AG09309 (cell line): Measurements from ENCODE around the gene ADAMTS2.

ENCODE experiments used
- DNase-seq: peaks from one replicate; pipeline ENCODE4 v3.0.0-alpha.2; 2010; ENCODE audit warnings: low read depth
- H3K4me3 ChIP-seq: 2 replicates; pipeline ENCODE4 v1.5.1; 2011; ENCODE audit warnings: mild to moderate bottlenecking, low read depth, low read length, moderate library complexity; ENCODE audit not compliant: control insufficient read depth
- CTCF ChIP-seq: IDR thresholded peaks from 2 replicates; pipeline ENCODE4 v1.5.1; 2011; ENCODE audit warnings: mild to moderate bottlenecking, low read depth, low read length, inconsistent platforms; ENCODE audit not compliant: insufficient read depth, control insufficient read depth; ENCODE audit errors: missing control alignments

ADAMTS2 gene

GRCh38 chr5:179198825-179199224 is 146.4 kb downstream of the ADAMTS2 start:
- no peak overlapping the region for H3K4me3 ChIP-seq
- DNase-seq = no peak
- TF ChIP-seq CTCF = no peak

- H3K4me3 ChIP-seq = no peak overlapping the region
- no peak for DNase-seq
- TF ChIP-seq CTCF = no peak
These were observed 148.7 kb downstream of the ADAMTS2 start for GRCh38 chr5:179196405-179197079.

- no peak for TF ChIP-seq CTCF
- no peak overlapping the region for H3K4me3 ChIP-seq
- DNase-seq = no peak
These were observed 149.5 kb downstream of the ADAMTS2 start for GRCh38 chr5:179195561-179196404.

GRCh38 chr5:179194941-179195381 is 150.3 kb downstream of the ADAMTS2 start:
- no peak for DNase-seq
- no peak for TF ChIP-seq CTCF
- H3K4me3 ChIP-seq = no peak overlapping the region

- no peak for DNase-seq
- no peak overlapping the region for H3K4me3 ChIP-seq
- TF ChIP-seq CTCF = no peak
These were observed 150.9 kb downstream of the ADAMTS2 start for GRCh38 chr5:179194201-179194910.

GRCh38 chr5:179193746-179194145 is 151.5 kb downstream of the ADAMTS2 start:
- no peak overlapping the region for H3K4me3 ChIP-seq
- TF ChIP-seq CTCF = no peak

More at GRCh38 chr5:179193746-179194145, 151.5 kb downstream of the ADAMTS2 start:
- no peak for DNase-seq
